Activated CD8-positive, alpha-beta memory T cell treated with anti-CD3 and anti-CD28 coated beads for 36 hours (primary cell): ENCODE results near the gene KANK2. TPM values are rescaled to one million over a fixed set of nuclear protein-coding genes. Genes with fewer than 3 reads are reported as not detected.

Experiments used
- CTCF ChIA-PET: fragments of 350-600 bp; sonication (Branson Sonifier 250); formaldehyde crosslinking; loops from one replicate; lab custom pipeline; 2021; ENCODE audit warnings: antibody characterized with exemption; lab: Charles Lee
- POLR2A ChIA-PET: fragments of 350-600 bp; sonication (Branson Sonifier 250); formaldehyde crosslinking; loops from one replicate; lab custom pipeline; 2021; ENCODE audit warnings: antibody characterized with exemption; lab: Charles Lee
- total RNA-seq, 2 experiments: library from RNA; stranded (reverse); gene quantifications; one replicate each; pipeline ENCODE4 v1.2.3, GENCODE V29; 2021

KANK2 gene
- total RNA-seq, result 1 to 10 TPM; 1.5 to 3.2 TPM

DNA sequence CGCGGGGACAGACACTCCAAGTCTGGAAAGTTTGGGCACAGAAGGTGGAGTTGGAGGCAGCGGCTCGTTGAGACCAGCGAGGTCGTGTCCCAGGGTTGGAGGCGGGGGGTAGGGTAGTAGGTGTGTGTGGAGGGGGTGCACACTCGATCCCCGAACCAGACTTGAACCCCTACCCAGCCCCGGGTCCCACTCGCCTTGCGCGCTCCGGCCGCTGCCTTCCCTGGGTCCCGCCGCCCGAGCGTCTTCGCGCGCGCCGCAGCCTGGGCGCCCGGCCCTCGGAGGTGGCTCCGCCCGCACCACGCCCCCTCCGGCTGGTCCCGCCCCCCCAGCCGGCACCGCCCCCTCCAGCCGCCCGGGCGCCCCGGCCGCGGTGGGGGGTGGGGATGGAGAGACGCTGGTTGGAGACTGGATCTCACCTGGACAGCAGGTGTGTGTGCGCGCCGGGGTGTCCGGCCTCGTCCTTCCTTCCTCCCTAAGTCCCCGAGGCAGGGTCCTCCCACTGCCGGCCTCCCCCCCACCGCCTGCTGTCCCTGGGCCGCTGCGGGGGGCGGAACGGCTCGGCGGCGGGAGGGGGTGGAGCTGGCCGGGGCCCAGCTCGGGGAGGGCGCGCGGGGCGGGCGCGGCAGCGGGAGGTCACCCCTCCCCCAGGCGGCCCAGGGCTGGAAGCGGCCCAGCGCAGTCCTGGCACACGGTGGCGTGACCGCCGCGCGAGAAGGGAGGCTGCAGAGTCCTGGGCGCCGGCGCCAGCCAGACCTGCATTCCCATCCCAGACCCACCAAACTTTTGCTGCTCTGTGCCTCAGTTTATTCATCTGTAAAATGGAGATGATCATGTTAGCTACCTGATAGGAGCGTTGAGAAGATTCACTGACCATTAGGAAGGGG is at the start of gene KANK2:
TSS of gene KANK2 (minus strand) at position 255 of the 884 bp plus-strand sequence. CDS start 3,034 bp downstream, outside the sequence.
- ChIA-PET CTCF (no interaction called here), POLR2A (no interaction called here)

DNA sequence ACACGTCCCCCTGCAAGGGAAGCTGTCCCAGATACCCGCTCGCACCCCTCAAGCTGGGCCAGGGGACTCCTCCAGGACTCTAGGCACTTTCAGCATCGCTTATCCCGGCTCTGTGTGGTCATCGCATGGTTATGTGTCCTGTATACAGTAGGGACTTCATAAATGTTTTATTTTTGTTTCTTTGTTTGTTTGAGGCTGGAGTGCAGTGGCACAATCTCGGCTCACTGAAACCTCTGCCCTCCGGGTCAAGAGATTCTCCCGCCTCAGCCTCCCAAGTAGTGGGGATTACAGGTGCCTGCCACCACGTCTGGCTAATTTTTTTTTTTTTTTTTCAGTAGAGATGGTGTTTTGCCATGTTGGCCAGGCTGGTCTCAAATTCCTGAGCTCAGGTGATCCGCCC is 49.6 kb upstream of the KANK2 start:
- ChIA-PET POLR2A (no interaction called here), CTCF (interaction anchor here (0.7 to 1.2 kb wide), 2 partner anchors 34 to 434 kb away, joined by 3 read pairs; no protein-coding TSS in a partner anchor)

GRCh38 chr19:11244846-11245589 is 47.7 kb upstream of the KANK2 start:
- POLR2A ChIA-PET, result no interaction called here
- CTCF ChIA-PET, result no interaction called here

DNA sequence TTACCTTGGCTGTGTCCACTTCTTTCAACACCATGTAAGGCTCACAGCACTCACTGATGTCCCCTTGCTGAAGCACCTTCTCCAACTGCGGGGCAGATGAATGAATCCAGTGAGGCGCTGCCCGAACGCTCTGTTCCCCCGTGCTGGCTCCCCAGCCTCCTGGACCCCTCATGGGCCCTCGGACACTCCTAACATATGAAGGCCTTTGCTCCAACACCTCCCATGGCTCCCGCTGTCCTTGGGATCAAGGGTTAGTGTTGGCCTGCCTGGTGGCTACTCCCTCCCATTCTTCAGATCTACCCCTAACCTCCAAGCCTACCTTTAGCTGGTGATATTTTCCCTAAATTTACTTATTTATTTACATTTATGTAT is 46.4 kb upstream of the KANK2 start:
- ChIA-PET CTCF (interaction anchor here (0.6 to 2.4 kb wide), 8 partner anchors 16 to 500 kb away, joined by 3 to 7 read pairs (median 3); no protein-coding TSS in a partner anchor), POLR2A (interaction anchor here (0.5 kb wide), 1 partner anchor 93 kb away, joined by 3 read pairs; no protein-coding TSS in a partner anchor)

DNA sequence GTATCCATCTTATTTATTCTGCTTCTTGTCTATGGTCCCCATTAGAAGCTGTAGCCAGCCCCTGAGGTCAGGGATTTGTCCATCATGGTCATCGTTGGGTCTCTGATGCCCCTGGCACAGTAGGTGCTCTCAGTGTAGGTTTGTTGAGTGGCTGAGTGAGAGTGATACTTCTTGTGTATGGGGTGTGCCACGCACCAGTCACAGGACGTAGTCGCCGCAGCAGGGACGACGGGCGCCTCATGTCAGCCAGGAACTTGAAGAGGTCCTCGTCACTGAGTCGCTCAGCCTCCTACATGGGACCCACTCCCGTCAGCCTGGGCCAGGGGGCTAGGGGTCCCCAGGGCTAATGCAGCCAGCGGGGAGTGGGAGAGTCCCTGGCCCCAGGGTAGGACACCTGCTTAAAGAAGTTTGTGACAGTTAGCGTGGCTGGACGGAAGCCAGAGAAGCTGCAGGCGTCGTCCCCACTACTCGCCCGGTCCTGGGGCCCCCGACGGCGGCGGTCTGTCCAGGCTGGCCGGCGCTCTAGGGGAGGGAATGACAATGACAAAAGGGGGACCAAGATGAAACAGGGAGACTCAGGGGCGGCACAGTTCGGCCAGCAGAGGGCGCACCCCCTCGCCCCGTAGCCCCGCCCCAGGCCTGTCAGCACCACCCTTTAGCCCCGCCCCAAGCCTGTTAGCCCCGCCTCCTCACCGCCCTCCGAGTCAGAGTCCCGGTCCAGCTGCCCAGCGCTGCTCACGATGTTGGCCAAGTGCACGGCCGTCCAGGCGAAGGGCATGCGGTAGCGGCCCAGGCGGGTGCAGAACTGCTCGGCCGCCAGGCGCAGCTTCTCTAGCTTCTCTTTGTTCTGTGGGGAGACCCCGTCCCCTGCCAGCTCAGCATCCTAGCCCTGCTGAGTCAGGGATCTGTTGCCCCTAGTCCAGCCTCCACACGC is 45.8 kb upstream of the KANK2 start:
- CTCF ChIA-PET, result interaction anchor here (0.8 to 2.4 kb wide), 6 partner anchors 16 to 239 kb away, joined by 3 to 7 read pairs (median 3); no protein-coding TSS in a partner anchor
- POLR2A ChIA-PET, result interaction anchor here (0.5 kb wide), 1 partner anchor 92 kb away, joined by 3 read pairs; no protein-coding TSS in a partner anchor

GRCh38 chr19:11242025-11242424 is 44.7 kb upstream of the KANK2 start:
- ChIA-PET POLR2A (no interaction called here), CTCF (interaction anchor here (1.1 to 2.4 kb wide), 3 partner anchors 10 to 141 kb away, joined by 3 to 6 read pairs (median 3); no protein-coding TSS in a partner anchor)

GRCh38 chr19:11240008-11240444 is 42.7 kb upstream of the KANK2 start:
- CTCF ChIA-PET, result interaction anchor here (0.5 to 0.6 kb wide), 2 partner anchors 22 to 123 kb away, joined by 3 read pairs; partner anchors contain the start of gene DOCK6
- POLR2A ChIA-PET, result interaction anchor here (0.6 kb wide), 1 partner anchor 1656 kb away, joined by 16 read pairs; no protein-coding TSS in a partner anchor

DNA sequence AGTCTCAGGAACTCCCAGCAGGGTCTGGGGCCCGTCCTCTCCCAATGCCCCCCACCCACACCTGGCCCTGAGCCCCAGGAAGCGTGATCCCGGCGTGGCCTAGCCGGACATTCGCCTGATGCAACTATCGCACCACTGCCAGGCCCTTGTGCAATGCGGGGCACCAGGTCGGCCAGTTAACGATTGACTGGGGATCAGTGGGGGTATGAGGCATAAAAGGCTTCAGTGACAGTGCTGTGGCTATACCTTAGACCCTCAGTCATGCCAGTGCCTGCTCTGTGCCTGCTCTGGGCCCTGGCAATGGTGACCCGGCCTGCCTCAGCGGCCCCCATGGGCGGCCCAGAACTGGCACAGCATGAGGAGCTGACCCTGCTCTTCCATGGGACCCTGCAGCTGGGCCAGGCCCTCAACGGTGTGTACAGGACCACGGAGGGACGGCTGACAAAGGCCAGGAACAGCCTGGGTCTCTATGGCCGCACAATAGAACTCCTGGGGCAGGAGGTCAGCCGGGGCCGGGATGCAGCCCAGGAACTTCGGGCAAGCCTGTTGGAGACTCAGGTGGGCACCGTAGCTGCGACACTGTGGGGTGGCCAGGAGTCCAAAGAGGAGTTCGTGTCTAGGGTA is 42.1 kb upstream of the KANK2 start, which contains the start of gene ANGPTL8:
TSS of gene ANGPTL8 (plus strand) at position 243 of the 624 bp plus-strand sequence. CDS start at position 262, 19 bp downstream.
- ChIA-PET POLR2A (interaction anchor here (0.6 kb wide), 1 partner anchor 1656 kb away, joined by 16 read pairs; no protein-coding TSS in a partner anchor), CTCF (interaction anchor here (0.5 to 0.6 kb wide), 2 partner anchors 23 to 124 kb away, joined by 3 read pairs; partner anchors contain the start of gene DOCK6)

GRCh38 chr19:11238781-11239376 is 41.5 kb upstream of the KANK2 start:
- POLR2A ChIA-PET, result no interaction called here
- CTCF ChIA-PET, result interaction anchor here (0.6 kb wide), 1 partner anchor 103 kb away, joined by 3 read pairs; no protein-coding TSS in a partner anchor

DNA sequence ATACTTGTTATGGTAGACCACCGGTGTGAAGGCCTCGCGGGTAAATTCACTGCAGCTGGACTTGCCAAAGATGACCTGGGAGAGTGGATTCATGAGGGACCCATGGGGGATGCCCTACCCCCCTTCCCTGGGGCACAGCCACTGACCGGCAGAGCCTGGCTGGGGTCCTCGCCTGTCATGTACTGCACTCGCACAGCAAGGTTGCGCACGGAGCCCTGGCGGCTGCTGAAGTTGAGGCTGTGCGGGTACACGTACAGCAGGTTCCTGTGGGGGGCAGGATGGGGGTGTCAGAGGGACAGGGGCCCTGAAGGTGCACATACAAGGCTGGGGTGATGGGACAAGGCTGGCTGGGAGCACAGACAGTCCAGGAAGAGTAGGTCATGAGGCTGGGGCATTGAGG is 40.7 kb upstream of the KANK2 start:
- ChIA-PET POLR2A (interaction anchor here (0.5 kb wide), 1 partner anchor 25 kb away, joined by 4 read pairs; no protein-coding TSS in a partner anchor), CTCF (interaction anchor here (1.0 kb wide), 1 partner anchor 244 kb away, joined by 3 read pairs; no protein-coding TSS in a partner anchor)

DNA sequence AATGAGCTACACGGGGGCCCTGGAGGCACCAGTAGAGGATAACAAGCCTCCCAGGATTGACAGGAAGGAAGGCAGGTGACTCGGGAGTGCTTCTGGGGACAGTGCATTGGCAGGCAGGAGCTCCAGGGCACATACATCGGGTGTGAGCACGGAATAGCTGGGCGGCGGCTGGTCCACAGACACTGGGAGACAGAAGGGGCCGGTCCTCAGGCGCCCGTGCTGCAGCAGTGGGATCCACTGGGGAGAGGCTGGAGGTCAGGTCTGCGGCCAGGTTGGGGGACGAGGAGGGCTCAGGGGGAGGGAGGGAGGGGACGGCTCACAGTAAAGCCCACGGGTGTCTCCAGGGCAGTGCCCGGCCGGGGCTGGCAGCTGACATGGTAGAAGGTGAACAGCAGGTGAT is 40.0 kb upstream of the KANK2 start:
- CTCF ChIA-PET, result interaction anchor here (1.0 kb wide), 1 partner anchor 245 kb away, joined by 3 read pairs; no protein-coding TSS in a partner anchor

DNA sequence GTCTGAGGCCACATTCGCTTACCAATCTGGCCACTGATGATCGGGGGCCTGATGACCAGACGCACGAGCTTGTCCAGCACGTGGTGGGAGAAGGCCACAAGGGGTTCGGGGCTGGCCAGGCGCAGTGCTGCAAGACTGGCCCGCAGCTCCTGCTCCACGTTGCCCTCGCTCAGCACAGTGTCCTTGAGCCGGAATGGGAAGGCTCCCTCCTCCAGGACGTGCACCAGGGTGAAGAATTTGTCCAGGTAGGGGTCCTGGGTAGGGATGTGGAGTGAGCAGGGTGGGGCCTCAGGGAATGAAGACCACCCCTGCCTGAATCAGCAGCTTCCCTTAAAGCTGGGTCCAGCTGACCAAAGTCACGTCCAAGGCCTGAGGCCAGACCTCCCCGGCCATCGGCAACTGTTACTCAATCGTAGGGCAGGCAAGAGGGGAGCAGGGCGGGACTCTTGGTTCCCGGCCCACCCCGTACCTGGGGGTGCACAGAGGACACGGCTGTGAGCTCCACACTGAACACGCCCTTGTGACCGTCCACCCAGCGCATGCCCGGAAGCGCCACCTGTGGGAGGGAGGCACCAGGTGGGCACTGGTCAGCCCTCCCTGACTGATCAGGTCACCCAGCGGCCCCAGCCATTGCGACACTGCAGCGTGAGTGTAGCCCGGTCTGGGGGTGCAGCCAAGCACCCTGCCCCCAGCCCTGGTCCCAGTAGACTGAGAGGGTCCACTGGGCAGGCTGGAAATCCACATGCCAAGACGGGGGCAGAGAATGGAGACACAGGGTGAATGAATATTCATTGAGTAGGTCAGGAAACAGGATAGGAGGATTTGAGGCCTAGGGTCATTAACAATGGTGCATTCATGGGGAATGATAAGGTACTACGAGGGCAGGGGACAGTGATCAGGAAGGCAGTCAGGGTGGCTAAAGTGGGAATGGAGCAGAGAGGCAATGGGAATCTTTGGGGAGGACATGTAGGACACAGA is 39.3 kb upstream of the KANK2 start:
- ChIA-PET POLR2A (interaction anchor here (0.7 kb wide), 1 partner anchor 47 kb away, joined by 4 read pairs; no protein-coding TSS in a partner anchor), CTCF (interaction anchor here (1.0 kb wide), 1 partner anchor 246 kb away, joined by 3 read pairs; no protein-coding TSS in a partner anchor)

More for the DNA sequence above, 40.0 kb upstream of the KANK2 start:
- POLR2A ChIA-PET, result interaction anchor here (0.5 kb wide), 1 partner anchor 25 kb away, joined by 4 read pairs; no protein-coding TSS in a partner anchor

GRCh38 chr19:11234486-11235075 is 37.2 kb upstream of the KANK2 start:
- ChIA-PET CTCF (interaction anchor here (0.7 to 1.5 kb wide), 2 partner anchors 108 to 148 kb away, joined by 3 to 4 read pairs; no protein-coding TSS in a partner anchor), POLR2A (no interaction called here)

DNA sequence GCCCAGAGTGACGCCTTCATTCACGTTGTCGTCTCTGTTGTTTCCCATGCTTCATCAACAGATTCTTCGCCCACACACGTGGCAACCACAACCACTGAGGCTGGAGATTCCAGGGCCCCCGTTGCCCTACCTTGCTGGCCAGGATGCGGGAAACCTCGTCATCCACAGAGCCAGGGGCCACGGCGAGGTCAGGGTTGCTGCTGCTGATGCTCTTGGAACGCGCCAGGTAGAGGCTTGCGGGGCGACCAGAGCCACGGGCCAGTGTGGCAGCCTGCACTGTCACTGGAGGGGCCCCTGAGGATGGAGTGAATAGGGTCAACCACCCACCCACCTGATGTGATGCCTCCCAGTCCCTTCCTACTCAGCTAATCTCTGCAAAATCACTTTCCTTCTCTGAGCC is 35.7 kb upstream of the KANK2 start:
- CTCF ChIA-PET, result no interaction called here
- POLR2A ChIA-PET, result no interaction called here

GRCh38 chr19:11232555-11232954 is 35.2 kb upstream of the KANK2 start:
- POLR2A ChIA-PET, result no interaction called here
- CTCF ChIA-PET, result no interaction called here
